GM19467 (cell line): Measurements from ENCODE around the gene NLRC4.
"Not testable (repeated sequence)": the region's sequence is repeated elsewhere in the genome, so short reads cannot be mapped to it uniquely, and the experiment has no call there.

Source experiments
- ATAC-seq: cut with Tn5 transposase; IDR thresholded peaks from one replicate; pipeline ENCODE4 v1.9.1; 2021; ENCODE audit warnings: mild to moderate bottlenecking, moderate library complexity; ENCODE audit not compliant: unreplicated experiment

NLRC4 gene

GRCh38 chr2:32249731-32250236, 14.9 kb downstream of the NLRC4 start:
- no peak for ATAC-seq

GRCh38 chr2:32248299-32248698, 16.4 kb downstream of the NLRC4 start:
- no peak for ATAC-seq

GRCh38 chr2:32246911-32247310, 17.8 kb downstream of the NLRC4 start:
- no peak for ATAC-seq

- ATAC-seq: no peak
Observed at GRCh38 chr2:32242331-32242730, 22.4 kb downstream of the NLRC4 start.

- no peak for ATAC-seq
Observed at GRCh38 chr2:32237996-32238395, 26.7 kb downstream of the NLRC4 start.

- no peak for ATAC-seq
Observed at GRCh38 chr2:32237488-32237887, 27.2 kb downstream of the NLRC4 start.

- ATAC-seq: no peak
Observed at GRCh38 chr2:32235315-32235714, 29.4 kb downstream of the NLRC4 start.

GRCh38 chr2:32231959-32232358, 32.7 kb downstream of the NLRC4 start:
- ATAC-seq: no peak

GRCh38 chr2:32229635-32230034, 35.1 kb downstream of the NLRC4 start:
- no peak for ATAC-seq

- ATAC-seq: no peak
Observed at GRCh38 chr2:32228181-32228580, 36.5 kb downstream of the NLRC4 start.

- ATAC-seq: no peak
Observed at GRCh38 chr2:32227492-32227891, 37.2 kb downstream of the NLRC4 start.

GRCh38 chr2:32222966-32223365, 41.7 kb downstream of the NLRC4 start:
- ATAC-seq: no peak

GRCh38 chr2:32220445-32220844, 44.2 kb downstream of the NLRC4 start:
- ATAC-seq: no peak

- no peak for ATAC-seq
Observed at GRCh38 chr2:32212295-32212694, 52.4 kb downstream of the NLRC4 start.

- no peak for ATAC-seq
Observed at GRCh38 chr2:32210767-32211408, 53.8 kb downstream of the NLRC4 start.

- not testable (repeated sequence) for ATAC-seq
Observed at GRCh38 chr2:32203428-32203827, 61.3 kb downstream of the NLRC4 start.

GRCh38 chr2:32200814-32201213, 63.9 kb downstream of the NLRC4 start:
- no peak for ATAC-seq

GRCh38 chr2:32192418-32192817, 72.3 kb downstream of the NLRC4 start:
- ATAC-seq: no peak

- no peak for ATAC-seq
Observed at GRCh38 chr2:32189011-32189410, 75.7 kb downstream of the NLRC4 start.

GRCh38 chr2:32182667-32183066, 82.0 kb downstream of the NLRC4 start:
- ATAC-seq: no peak
